Measurements from ENCODE around the gene LHX1.
A peak's percentile ranks its signal among the peaks of the same experiment; 100 is the strongest.

LHX1 gene

GRCh38 chr17:36939802-36940312 lies 2.6 kb downstream of the LHX1 start:
- DNase-seq = no peak

GRCh38 chr17:36940313-36941264 lies 3.3 kb downstream of the LHX1 start:
- no peak for DNase-seq

- DNase-seq = no peak
Measured at GRCh38 chr17:36941265-36942010, 4.2 kb downstream of the LHX1 start.

- DNase-seq = no peak
Measured at GRCh38 chr17:36942019-36942599, 4.8 kb downstream of the LHX1 start.

GRCh38 chr17:36942631-36943125 lies 5.4 kb downstream of the LHX1 start:
- no peak for DNase-seq

GRCh38 chr17:36943250-36944191 lies 6.2 kb downstream of the LHX1 start:
- no peak for DNase-seq

- no peak for DNase-seq
Measured at GRCh38 chr17:36944553-36944952, 7.3 kb downstream of the LHX1 start.

GRCh38 chr17:36945140-36945539 lies 7.9 kb downstream of the LHX1 start:
- DNase-seq = no peak

- no peak for DNase-seq
Measured at GRCh38 chr17:36945959-36946725, 8.9 kb downstream of the LHX1 start.

GRCh38 chr17:36946726-36947091 lies 9.4 kb downstream of the LHX1 start:
- DNase-seq = no peak

- no peak for DNase-seq
Measured at GRCh38 chr17:36947922-36948716, 10.8 kb downstream of the LHX1 start.

- DNase-seq = peak; percentile 96
Measured at GRCh38 chr17:36948717-36949460, 11.6 kb downstream of the LHX1 start, which contains the start of gene AATF. AATF (plus strand) TSS chr17:36948954; CDS start chr17:36949126, 172 bp downstream.

- peak; percentile 48 for DNase-seq
Measured at GRCh38 chr17:36949461-36949927, 12.2 kb downstream of the LHX1 start.

GRCh38 chr17:36950027-36950426 lies 12.8 kb downstream of the LHX1 start:
- DNase-seq = no peak

GRCh38 chr17:36951084-36951789 lies 14.0 kb downstream of the LHX1 start:
- DNase-seq = peak; percentile 56

GRCh38 chr17:36971508-36971907 lies 34.2 kb downstream of the LHX1 start:
- DNase-seq = no peak

- no peak for DNase-seq
Measured at GRCh38 chr17:36972186-36972700, 35.0 kb downstream of the LHX1 start.

- no peak for DNase-seq
Measured at GRCh38 chr17:36972905-36973304, 35.6 kb downstream of the LHX1 start.

Data from hematopoietic multipotent progenitor cell treated with erythropoietin and hydrocortisone succinate and interleukin-3 and kit ligand, for 8 days (in vitro differentiated cells).